ENCODE results near the gene EML1.

Gene EML1

GRCh38 chr14:99891900-99892299 is 98.7 kb downstream of the EML1 start:
- no peak overlapping the region for H3K4me3 ChIP-seq (ENCODE audit: low read depth, low read length)
- TF ChIP-seq, protein P1, sequence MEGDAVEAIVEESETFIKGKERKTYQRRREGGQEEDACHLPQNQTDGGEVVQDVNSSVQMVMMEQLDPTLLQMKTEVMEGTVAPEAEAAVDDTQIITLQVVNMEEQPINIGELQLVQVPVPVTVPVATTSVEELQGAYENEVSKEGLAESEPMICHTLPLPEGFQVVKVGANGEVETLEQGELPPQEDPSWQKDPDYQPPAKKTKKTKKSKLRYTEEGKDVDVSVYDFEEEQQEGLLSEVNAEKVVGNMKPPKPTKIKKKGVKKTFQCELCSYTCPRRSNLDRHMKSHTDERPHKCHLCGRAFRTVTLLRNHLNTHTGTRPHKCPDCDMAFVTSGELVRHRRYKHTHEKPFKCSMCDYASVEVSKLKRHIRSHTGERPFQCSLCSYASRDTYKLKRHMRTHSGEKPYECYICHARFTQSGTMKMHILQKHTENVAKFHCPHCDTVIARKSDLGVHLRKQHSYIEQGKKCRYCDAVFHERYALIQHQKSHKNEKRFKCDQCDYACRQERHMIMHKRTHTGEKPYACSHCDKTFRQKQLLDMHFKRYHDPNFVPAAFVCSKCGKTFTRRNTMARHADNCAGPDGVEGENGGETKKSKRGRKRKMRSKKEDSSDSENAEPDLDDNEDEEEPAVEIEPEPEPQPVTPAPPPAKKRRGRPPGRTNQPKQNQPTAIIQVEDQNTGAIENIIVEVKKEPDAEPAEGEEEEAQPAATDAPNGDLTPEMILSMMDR (IDR thresholded peaks at IDR 0.05; ENCODE audit: low read depth, low read length), result no peak

DNA sequence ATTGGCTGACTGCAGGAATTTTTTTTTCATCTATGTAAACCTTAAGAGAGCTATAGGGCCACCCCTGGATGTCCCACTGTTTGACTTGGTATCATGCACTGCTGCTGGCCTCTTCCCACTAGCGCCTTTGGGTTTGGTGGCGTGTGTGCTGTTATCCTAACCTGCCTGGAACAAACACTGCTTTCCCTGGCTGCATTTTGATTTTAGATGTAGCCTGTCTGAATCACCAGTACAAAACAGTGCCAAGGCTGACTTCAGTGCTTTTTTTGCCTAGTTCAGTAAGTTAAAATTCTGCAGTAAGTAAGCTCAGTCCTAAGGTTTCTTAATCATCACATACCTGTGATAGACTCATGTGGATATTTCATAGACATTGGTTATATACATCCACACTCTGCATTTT is 99.2 kb downstream of the EML1 start:
- TF ChIP-seq, protein P1 (IDR thresholded peaks at IDR 0.05; ENCODE audit: low read depth, low read length), result no peak
- H3K4me3 ChIP-seq (ENCODE audit: low read depth, low read length), result no peak overlapping the region

GRCh38 chr14:99896361-99896760 is 103.1 kb downstream of the EML1 start:
- H3K4me3 ChIP-seq (ENCODE audit: low read depth, low read length), result no peak overlapping the region
- TF ChIP-seq, protein P1 (IDR thresholded peaks at IDR 0.05; ENCODE audit: low read depth, low read length), result no peak

DNA sequence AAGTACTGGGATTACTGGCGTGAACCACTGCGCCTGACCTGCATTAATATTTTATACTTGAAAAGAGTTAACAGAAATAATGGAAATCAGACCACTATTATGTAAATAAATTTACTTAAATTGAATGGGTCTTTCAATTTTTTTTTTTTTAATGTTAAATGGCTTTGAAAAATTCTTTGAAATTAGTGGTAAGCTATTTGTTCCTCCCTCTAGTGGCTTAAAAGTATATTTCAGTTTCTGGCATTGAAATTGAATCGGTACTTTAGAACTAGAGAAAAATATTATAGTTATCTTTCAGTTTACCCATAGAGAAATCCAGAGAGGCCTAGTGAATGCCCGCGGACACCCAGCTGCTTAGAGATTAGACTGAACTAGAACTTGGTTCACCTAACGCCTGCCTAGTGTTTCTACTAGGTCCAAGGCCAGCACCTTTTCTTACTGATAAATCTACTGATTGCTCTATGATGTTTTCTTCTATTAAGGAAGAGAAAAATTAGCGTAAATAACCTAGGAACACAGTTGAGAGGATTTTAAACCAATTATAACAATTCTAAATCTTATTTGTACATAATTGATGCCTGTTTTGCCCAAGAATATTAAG is 106.5 kb downstream of the EML1 start:
- TF ChIP-seq, protein P1 (IDR thresholded peaks at IDR 0.05; ENCODE audit: low read depth, low read length), result peak; percentile 43; the same call in 1 of the 2 replicates
- no peak overlapping the region for H3K4me3 ChIP-seq (ENCODE audit: low read depth, low read length)

DNA sequence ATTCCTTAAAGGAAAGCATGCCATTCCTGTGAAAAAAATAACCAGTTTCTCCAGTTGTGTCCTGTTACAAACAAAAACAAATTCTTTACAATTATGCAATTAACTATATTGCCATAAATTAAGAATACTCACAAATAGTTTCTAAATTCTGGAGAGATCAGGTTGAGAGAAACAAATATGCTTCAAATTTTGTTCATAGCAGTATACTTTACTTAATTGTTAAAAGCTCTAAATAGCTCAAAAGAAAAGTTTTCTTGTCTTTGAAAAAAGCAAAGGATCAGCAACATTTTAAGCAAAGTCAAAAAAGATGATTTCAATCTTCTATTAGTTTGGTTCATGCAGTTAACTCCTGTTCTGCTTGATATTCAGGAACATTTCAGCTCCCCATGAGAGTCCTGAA is 109.7 kb downstream of the EML1 start:
- TF ChIP-seq, protein P1 (IDR thresholded peaks at IDR 0.05; ENCODE audit: low read depth, low read length), result no peak
- H3K4me3 ChIP-seq (ENCODE audit: low read depth, low read length), result no peak overlapping the region

GRCh38 chr14:99904506-99904905 is 111.3 kb downstream of the EML1 start:
- H3K4me3 ChIP-seq (ENCODE audit: low read depth, low read length), result no peak overlapping the region
- TF ChIP-seq, protein P1 (IDR thresholded peaks at IDR 0.05; ENCODE audit: low read depth, low read length), result no peak

DNA sequence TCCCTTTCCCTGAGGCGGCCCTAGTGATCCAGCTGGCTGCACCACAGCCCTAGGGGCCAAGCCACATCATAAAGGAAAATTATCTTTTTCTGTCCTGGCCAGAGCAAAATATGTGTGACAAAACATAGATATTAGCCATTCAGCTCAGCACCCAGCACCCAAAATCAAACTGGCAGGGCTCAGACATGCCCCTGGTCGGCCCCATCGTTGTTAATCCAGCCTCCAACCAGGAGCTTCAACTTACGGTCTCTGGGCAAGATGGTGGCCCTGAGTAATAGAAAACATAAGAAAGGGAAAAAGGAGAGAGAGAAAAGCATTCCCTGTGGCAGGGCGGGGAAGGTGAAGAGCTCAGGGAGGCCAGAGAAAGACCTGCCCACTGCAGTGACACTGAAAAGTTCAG is 111.9 kb downstream of the EML1 start:
- TF ChIP-seq, protein P1 (IDR thresholded peaks at IDR 0.05; ENCODE audit: low read depth, low read length), result no peak
- H3K4me3 ChIP-seq (ENCODE audit: low read depth, low read length), result no peak overlapping the region

Data from WI38 (cell line).